Dermis blood vessel endothelial cell (primary cell): ENCODE results near the gene JARID2. TPM values are rescaled to one million over a fixed set of nuclear protein-coding genes. Genes with fewer than 3 reads are reported as not detected.
"Not testable (repeated sequence)": the region's sequence is repeated elsewhere in the genome, so short reads cannot be mapped to it uniquely, and the experiment has no call there.

Experiments used
- DNase-seq: peaks from one replicate; pipeline ENCODE4 v3.0.0; 2010
- total RNA-seq: library from RNA; depleted of rRNA; stranded (reverse); fragments of >200 nt; gene quantifications from 2 replicates; pipeline ENCODE4 v1.2.3, GENCODE V29; 2014

JARID2 gene
- total RNA-seq, 1 donor from 2014 or later: 15.3 TPM

- DNase-seq: peak; percentile 71
These were observed 19.9 kb downstream of the JARID2 start for GRCh38 chr6:15265787-15266186.

DNA sequence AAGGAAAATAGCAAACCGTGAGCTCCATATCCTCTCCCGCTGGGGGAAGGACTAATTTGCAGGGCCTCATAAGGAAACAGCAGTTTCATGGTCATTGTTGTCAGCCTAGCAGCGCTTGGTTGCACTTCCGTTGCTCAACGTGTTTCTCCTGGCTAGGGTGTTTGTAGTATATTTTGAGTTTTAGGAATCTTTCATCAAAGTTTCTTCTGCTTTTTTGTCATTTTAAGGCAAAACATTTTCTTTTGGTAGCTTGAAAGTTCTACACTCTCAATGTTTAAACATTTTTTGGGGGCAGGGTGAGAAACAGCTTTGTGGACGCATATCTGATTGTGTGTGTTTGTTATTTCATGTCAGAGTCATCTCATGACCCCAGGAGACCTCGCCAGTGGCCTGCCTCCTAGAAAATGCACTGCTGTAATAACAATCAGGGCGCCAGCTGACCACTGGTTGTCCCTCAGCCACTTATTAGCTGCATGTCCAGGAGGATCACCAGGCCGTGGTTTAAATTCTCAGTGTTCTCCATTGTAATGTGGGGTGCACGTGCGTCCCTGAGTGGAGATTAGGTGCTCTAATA is 20.6 kb downstream of the JARID2 start:
- DNase-seq: peak; percentile 91

GRCh38 chr6:15267221-15267620 is 21.4 kb downstream of the JARID2 start:
- DNase-seq: no peak

- DNase-seq: peak; percentile 47
These were observed 22.5 kb downstream of the JARID2 start for GRCh38 chr6:15268137-15268908.

DNA sequence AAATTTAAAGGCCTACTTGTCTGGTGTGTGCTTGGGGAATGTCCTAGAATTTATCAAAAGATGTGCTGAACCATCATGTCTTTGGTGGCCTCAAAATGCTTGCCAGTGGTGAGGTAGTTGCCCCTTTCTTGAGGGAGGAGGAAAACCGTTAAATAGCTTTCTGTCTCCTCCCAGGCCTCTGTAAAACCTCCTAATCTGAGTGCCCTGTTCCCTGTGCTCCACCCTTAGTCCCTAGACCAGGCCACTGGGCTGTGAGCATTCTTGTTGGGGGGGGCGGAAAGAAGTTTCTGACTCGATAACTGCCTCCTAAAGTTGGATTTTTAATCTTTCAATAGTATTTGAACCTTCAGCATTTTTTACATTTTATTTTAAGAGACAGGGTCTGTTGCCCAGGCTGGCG is 23.1 kb downstream of the JARID2 start:
- no peak for DNase-seq

- DNase-seq: no peak
These were observed 23.8 kb downstream of the JARID2 start for GRCh38 chr6:15269619-15270018.

DNA sequence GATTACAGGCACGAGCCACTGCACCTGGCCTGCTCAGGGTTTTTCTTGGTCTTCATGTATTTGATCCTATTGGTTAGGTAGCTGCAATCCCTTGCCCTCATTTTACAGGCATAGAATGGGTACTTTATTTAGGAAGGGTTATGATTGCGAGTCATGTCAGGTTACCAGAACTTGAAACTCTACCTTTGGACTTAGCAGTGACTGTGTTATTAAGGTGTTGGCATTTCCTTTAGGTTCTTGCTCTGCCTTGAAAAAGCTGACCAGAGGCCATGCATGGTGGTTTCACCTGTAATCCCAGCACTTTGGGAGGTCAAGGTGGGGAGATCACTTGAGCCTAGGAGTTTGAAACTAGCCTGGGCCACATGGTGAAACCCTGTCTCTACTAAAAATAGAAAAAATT is 24.5 kb downstream of the JARID2 start:
- no peak for DNase-seq

- no peak for DNase-seq
These were observed 26.7 kb downstream of the JARID2 start for GRCh38 chr6:15272562-15272961.

DNA sequence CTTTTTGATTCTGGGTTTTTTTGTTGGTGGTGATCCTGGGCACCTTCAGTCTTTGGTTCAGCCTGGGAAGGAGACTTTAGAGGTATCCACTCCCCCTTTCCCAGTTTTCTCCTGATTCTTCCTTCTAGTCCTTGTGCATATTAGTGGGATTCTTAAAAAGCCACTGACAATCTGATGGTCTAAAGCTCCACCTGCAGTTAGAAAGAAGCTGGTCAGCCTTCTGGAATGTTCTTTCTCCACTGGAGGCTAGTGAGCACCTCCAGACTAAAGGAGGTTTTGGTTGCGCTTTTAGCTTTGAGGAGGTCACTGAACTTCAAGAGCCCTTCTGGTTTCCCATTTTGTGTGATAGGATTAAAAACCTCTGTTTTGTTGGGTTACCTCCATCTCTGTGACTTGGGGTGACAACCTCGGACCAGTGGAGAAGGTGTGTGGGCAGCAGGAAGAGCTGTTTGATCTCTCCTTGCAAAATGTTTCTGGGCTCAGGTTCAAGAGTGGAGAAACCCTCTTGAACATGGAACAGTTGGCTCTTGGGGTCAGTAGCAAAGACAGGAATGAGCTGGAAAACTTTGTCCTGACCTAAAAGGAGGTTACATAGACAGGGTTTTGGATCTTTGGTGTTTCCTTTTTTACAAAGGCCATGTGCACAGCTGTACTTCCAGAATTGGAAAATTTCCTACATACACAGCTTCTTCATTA is 29.0 kb downstream of the JARID2 start:
- DNase-seq: peak; percentile 41

GRCh38 chr6:15276036-15276985 is 30.4 kb downstream of the JARID2 start:
- DNase-seq: no peak

GRCh38 chr6:15279047-15279661 is 33.3 kb downstream of the JARID2 start:
- no peak for DNase-seq

DNA sequence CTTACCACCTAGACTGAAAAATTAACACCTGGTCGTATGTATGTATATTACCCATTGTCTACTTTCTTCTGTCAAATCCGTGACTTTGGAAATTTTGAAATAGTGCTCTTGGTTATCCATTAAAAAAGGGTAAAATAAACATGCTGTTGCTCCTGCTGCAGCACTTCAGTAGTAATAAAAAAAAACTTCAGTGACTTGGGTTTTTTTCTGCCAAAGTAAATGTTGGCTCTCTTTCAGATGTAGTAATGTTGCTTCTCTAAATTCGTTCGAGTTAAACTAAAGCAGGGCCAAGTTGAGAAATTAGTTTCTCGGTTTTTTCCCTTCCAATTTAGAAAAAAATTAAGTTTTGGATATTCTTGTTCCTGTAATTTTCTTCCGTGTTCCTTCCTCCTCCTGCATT is 34.2 kb downstream of the JARID2 start:
- no peak for DNase-seq

DNA sequence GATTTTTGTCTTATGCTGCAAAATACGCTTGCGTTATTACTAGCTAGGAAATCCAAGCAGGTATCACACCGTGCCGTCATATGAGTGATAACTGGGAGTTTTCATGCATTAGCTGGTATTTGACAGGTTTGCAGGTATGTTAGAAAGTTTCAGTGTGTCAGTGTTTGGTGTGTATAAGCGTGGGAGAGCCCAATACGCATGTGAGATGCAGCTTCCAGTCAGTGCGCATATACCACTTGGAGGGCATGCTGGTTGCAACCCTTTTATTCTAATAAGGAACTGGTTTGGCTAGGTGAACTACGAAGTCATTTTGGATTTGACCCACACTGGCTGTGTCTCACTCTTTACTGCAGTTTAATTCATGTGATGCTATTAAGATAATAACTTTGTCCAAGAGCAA is 35.1 kb downstream of the JARID2 start:
- DNase-seq: no peak

- DNase-seq: no peak
These were observed 36.5 kb downstream of the JARID2 start for GRCh38 chr6:15282334-15282733.

DNA sequence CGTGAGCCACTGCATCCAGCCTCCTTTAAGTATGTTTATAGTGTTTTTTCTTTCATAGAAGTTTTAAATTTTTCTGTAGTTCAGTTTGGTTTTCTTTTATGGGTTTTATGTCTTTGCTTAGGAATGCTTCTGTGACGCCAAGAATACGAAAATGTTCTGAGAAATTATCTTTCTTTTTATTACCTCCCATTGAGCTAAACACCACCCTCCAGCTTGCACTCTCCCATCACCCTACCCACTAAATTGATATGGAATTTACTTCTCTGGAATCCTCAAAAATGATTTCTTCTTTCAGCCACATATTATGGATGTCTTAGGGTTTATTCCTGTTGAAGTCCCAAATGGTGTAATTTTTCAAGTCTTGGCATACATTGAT is 38.1 kb downstream of the JARID2 start:
- DNase-seq: no peak

DNA sequence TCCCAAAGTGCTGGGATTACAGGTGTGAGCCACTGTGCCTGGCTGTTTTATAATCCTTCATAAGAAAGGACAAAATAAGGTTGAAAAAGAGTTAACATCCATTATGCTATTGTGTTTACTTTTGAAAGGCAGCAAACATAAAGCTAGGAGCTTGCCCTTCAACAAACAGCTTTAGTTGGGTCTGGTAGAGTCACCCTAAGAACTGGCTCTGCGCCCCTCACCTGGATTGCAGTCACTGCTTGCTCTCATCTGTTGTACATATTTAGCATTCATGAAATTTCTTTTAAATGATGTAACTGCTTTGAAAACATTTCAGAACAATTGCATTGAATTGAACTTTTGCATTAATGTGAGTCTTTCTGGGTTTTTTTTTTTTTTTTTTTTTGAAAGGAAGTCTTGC is 38.9 kb downstream of the JARID2 start:
- peak; percentile 79 for DNase-seq

GRCh38 chr6:15285682-15286294 is 39.9 kb downstream of the JARID2 start:
- peak; percentile 59 for DNase-seq

GRCh38 chr6:15287670-15288375 is 42.0 kb downstream of the JARID2 start:
- no peak for DNase-seq

- DNase-seq: no peak
These were observed 43.0 kb downstream of the JARID2 start for GRCh38 chr6:15288856-15289255.

GRCh38 chr6:15289456-15289855 is 43.6 kb downstream of the JARID2 start:
- DNase-seq: not testable (repeated sequence)

- no peak for DNase-seq
These were observed 44.3 kb downstream of the JARID2 start for GRCh38 chr6:15290067-15290680.
